Endothelial cell (in vitro differentiated cells): ENCODE results near the gene PECR. TPM values are rescaled to one million over a fixed set of nuclear protein-coding genes. Genes with fewer than 3 reads are reported as not detected.

Source experiments
- DNase-seq: peaks from one replicate; pipeline ENCODE4 v3.0.0; 2021; ENCODE audit warnings: low spot score
- H3K27ac Mint-ChIP-seq: one replicate; pipeline ENCODE4 v1.8.0; 2021; ENCODE audit warnings: mixed read lengths, inconsistent platforms; ENCODE audit not compliant: unreplicated experiment
- H3K27me3 Mint-ChIP-seq: one replicate; pipeline ENCODE4 v1.8.0; 2021; ENCODE audit warnings: mild to moderate bottlenecking, moderate library complexity, mixed read lengths, inconsistent platforms; ENCODE audit not compliant: unreplicated experiment
- H3K36me3 Mint-ChIP-seq: one replicate; pipeline ENCODE4 v1.8.0; 2021; ENCODE audit warnings: mild to moderate bottlenecking, low read depth, mixed read lengths, inconsistent platforms; ENCODE audit not compliant: unreplicated experiment
- H3K4me1 Mint-ChIP-seq: one replicate; pipeline ENCODE4 v1.8.0; 2021; ENCODE audit warnings: mild to moderate bottlenecking, mixed read lengths, inconsistent platforms; ENCODE audit not compliant: unreplicated experiment
- H3K4me3 Mint-ChIP-seq: one replicate; pipeline ENCODE4 v1.8.0; 2021; ENCODE audit warnings: mild to moderate bottlenecking, mixed read lengths, inconsistent platforms; ENCODE audit not compliant: unreplicated experiment
- H3K9me3 Mint-ChIP-seq: one replicate; pipeline ENCODE4 v1.8.0; 2021; ENCODE audit warnings: mixed read lengths, inconsistent platforms; ENCODE audit not compliant: unreplicated experiment
- CTCF ChIP-seq: fragments of 200-600 bp; sonication (generic); IDR thresholded peaks from one replicate; pipeline ENCODE4 v1.5.0; 2021; ENCODE audit warnings: antibody characterized with exemption; ENCODE audit not compliant: unreplicated experiment
- total RNA-seq: library from RNA; stranded (reverse); fragmentation: NEBNext Ultra II Directional; extraction: Animal tissue kit (Norgen Biotek cat#: 25700); gene quantifications from one replicate; pipeline ENCODE4 v1.2.1, GENCODE V29; 2021; ENCODE audit not compliant: unreplicated experiment

The PECR gene
- total RNA-seq, 1 donor from 2014 or later, result 8.4 TPM

DNA sequence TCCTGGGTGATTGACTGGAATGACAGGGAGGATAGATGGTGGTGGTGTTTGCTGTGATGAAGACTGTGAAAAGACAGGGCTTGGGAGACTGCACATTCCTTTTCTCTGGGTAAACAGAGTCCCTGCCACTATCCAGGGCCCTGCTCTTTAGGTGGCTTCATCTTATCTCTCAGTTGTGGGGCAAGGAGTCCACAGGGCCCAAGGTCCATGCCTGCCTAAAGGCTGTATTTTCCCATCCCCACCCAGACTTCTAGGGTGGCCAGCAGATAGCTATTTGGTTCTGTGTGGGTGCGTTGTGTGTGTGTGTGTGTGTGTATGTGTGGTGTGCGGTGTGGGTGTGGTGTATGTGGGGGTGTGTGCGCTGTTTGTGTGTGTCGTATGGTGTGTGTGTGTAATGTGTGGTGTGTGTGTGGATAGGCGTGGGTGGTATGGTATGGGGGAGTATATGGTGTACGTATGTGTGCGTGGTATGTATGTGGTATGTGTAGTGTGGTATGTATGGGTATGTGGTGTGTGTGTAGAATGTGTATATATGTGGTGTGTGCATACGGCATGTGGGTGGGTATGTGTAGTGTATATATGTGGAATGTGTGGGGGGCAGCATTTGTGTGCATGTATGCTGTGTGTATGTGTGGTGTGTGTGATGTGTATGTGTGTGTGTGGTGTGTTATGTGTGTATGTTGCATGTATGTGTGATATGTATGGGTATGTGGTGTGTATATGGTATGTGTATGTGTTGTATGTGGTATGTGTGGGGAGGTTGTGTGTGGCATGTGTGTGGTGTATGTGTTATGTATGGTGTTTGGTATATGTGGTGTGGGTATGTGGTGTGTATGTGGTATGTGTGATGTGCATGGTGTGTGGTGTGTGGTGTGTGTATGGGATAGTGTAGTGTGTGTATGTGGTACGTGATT lies 17.1 kb upstream of the PECR start:
- TF ChIP-seq CTCF, result no peak
- H3K27ac Mint-ChIP-seq, result no peak overlapping the region
- no peaks in the 10 kb centered on the region for H3K9me3 Mint-ChIP-seq
- peaks cover 11% of the 10 kb centered on the region for H3K36me3 Mint-ChIP-seq
- DNase-seq, result no peak
- H3K4me1 Mint-ChIP-seq, result peaks cover 5% of the 10 kb centered on the region
- no peak overlapping the region for H3K4me3 Mint-ChIP-seq
- peaks cover 2% of the 10 kb centered on the region for H3K27me3 Mint-ChIP-seq

DNA sequence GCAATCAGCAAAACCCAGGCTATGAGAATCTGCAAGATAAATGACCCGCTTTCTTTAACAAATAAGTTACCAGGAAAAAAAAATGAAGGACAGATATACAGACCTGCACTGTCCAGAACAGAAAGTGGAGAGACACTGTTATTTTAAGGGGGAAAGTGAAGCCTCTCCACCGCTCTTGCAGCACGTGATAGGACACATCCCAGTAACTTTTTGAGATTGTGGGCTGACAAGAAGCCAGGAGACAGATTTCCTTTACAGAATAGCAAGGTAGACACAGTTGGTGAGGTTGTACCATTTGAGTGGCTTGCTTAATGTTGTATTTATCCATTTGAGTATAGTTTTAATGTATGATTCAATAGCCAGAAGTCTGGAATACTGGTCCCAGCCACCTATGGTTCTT lies 13.1 kb upstream of the PECR start:
- no peak overlapping the region for H3K4me3 Mint-ChIP-seq

GRCh38 chr2:216092646-216093045 lies 11.0 kb upstream of the PECR start:
- peak overlapping the region; percentile 31 for H3K4me3 Mint-ChIP-seq
- H3K4me1 Mint-ChIP-seq, result peaks cover 7% of the 10 kb centered on the region
- no peak for DNase-seq
- no peak overlapping the region for H3K27ac Mint-ChIP-seq
- no peaks in the 10 kb centered on the region for H3K36me3 Mint-ChIP-seq
- peaks cover 2% of the 10 kb centered on the region for H3K27me3 Mint-ChIP-seq
- no peaks in the 10 kb centered on the region for H3K9me3 Mint-ChIP-seq
- no peak for TF ChIP-seq CTCF

More for the DNA sequence above, 13.1 kb upstream of the PECR start:
- H3K36me3 Mint-ChIP-seq, result peaks cover under 1% of the 10 kb centered on the region
- no peak for DNase-seq
- H3K4me1 Mint-ChIP-seq, result peaks cover 7% of the 10 kb centered on the region
- H3K27ac Mint-ChIP-seq, result no peak overlapping the region
- H3K27me3 Mint-ChIP-seq, result peaks cover 2% of the 10 kb centered on the region
- H3K9me3 Mint-ChIP-seq, result no peaks in the 10 kb centered on the region
- TF ChIP-seq CTCF, result no peak

- Mint-ChIP-seq H3K27me3 (no peaks in the 10 kb centered on the region), H3K4me1 (peaks cover 2% of the 10 kb centered on the region), H3K4me3 (no peak overlapping the region), H3K36me3 (no peaks in the 10 kb centered on the region), H3K27ac (no peak overlapping the region), H3K9me3 (no peaks in the 10 kb centered on the region)
- no peak for DNase-seq
- TF ChIP-seq CTCF, result no peak
These were observed 8.8 kb upstream of the PECR start for GRCh38 chr2:216090369-216090786.

DNA sequence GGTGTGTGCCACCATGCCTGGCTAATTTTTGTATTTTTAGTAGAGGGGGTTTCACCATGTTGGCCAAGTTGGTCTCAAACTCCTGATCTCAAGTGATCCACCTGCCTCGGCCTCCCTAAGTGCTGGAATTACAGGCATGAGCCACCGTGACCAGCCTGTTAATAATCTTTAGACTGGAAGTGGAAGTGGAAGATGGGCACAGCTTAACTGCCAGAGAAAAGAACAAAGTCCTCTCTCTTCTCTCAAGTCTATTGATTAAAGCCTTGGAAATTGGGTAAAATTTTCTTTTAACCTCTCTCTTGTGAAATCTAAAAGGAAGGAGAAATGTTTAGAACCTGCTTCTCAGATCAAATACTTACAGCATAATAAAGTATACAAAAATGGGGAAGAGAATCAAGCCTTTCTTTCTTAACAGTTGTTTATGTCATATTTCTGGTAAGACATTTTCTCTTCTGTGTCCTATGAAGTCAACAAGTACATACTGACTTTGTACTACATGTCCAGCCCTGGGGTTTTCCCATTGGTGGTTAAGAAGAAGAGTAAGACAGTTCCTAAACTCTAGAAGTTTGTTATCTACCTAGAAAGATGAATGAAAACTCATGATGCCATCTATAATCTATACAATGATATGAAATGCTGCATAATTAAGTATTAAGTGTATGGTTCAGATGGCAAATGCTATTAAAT lies 4.7 kb upstream of the PECR start:
- DNase-seq, result no peak
- Mint-ChIP-seq H3K9me3 (no peaks in the 10 kb centered on the region), H3K27ac (no peak overlapping the region), H3K4me3 (no peak overlapping the region), H3K27me3 (peaks cover under 1% of the 10 kb centered on the region), H3K4me1 (peaks cover 28% of the 10 kb centered on the region), H3K36me3 (no peaks in the 10 kb centered on the region)
- no peak for TF ChIP-seq CTCF
